ENCODE measurements around the gene CNOT6L. TPM values are rescaled to one million over a fixed set of nuclear protein-coding genes. Genes with fewer than 3 reads are reported as not detected.

Gene CNOT6L
- total and polyA plus RNA-seq, 2 of the 13 experiments (the other 11 are each of a cell fraction or from before 2014, with no cell fraction given): 7.9 to 13.5 TPM

DNA sequence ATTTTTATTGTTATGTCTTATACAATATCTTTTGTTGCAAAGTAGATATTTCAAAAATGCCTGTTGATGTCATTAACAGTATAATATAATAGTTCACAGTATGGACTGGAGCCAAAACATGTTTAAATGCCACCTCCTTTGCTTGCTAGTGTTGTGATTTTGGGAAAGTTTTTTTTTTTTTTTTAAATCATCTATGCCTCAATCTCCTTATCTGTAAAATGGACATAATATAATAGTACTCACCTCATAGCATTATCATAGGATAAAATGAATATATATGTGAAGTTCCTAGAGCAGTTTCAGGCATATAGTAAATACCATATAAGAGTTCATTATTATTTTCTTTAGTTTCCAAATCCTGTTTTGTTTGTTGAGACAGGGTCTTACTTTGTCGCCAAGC, 25.2 kb upstream of the CNOT6L start:
- H3K9ac ChIP-seq (ENCODE audit: insufficient read depth, low read depth, low read length): no peak overlapping the region
- H3K27ac ChIP-seq (ENCODE audit: extremely low read length, insufficient read depth, low read length): no peak overlapping the region
- H3K36me3 ChIP-seq (replicated peaks in 1 of 2; ENCODE audit: control insufficient read depth in 1 of 2, insufficient read depth in 2 of 2, low read length in 2 of 2): no peaks in the 10 kb centered on the region
- H3K4me3 ChIP-seq (replicated peaks in 1 of 3; ENCODE audit: insufficient read depth in 1 of 3, low read depth in 2 of 3, low read length in 3 of 3): no peak overlapping the region
- ChIA-PET POLR2A (no interaction called here), CTCF (ENCODE audit: low intra/inter-chr PET ratio, low total read pairs) (no interaction called here)
- no peaks in the 10 kb centered on the region for H3K4me1 ChIP-seq (ENCODE audit: insufficient read depth, low read length)
- in situ Hi-C loops (cut with HindIII; ENCODE audit: extremely low pct_ligation_motif_present, low pct_unique_long_range_greater_than_20kb) (no loop called here), intact Hi-C loops (cut with micrococcal nuclease; ENCODE audit: unreplicated experiment) (no loop called here)
- no TSS peak for BruUV-seq (replicated peaks)
- peaks cover 0 to 2% of the 10 kb centered on the region in 2 experiments; a peak in 1 of 5 replicates for H3K27me3 ChIP-seq (ENCODE audit: control insufficient read depth in 1 of 2, insufficient read depth in 2 of 2, low read length in 2 of 2)
- no peak for DNase-seq (ENCODE audit: low spot score)
- no peak for FAIRE-seq
- no peak for TF ChIP-seq ZNF496 (CRISPR knock-in tag; IDR thresholded peaks at IDR 0.05; ENCODE audit: insufficient replicate concordance)
- 95% methylated on average over 1 of the region's 1 CpG for WGBS (ENCODE audit: low lambda C conversion rate)
- H3K9me3 ChIP-seq (ENCODE audit: low read length): no peaks in the 10 kb centered on the region
- no peaks in the 10 kb centered on the region for H4K20me1 ChIP-seq (ENCODE audit: insufficient read depth, low read length)
- no peak for ATAC-seq
- no peak overlapping the region for H2AFZ ChIP-seq (ENCODE audit: low read length)
- no peak overlapping the region for H3K4me2 ChIP-seq (ENCODE audit: low read depth, low read length)
- no peaks in the 10 kb centered on the region for H3K79me2 ChIP-seq (ENCODE audit: insufficient read depth, low read length)

DNA sequence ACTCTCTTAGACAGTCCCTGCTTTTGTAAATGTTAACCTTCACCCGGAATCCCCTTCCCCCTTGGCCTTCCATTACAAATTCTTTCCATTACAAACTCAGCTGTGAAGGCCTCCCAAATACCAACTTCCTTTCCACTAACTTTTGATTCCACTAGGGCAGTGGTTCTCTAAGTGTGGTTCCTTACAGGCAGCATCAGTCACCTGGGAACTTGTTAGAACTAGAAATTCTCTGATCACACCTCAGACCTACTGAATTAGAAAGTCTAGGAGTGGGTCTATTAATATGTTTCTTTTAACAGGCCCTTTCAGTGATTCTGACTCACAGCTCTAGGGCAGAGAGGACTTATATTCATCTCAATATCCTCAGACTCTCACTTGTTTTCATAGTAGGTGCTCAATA, 24.5 kb upstream of the CNOT6L start:
- Histone ChIP-seq H4K20me1 (ENCODE audit: insufficient read depth, low read length) (no peaks in the 10 kb centered on the region), H2AFZ (ENCODE audit: low read length) (no peak overlapping the region), H3K4me2 (ENCODE audit: low read depth, low read length) (no peak overlapping the region), H3K9me3 (ENCODE audit: low read length) (no peaks in the 10 kb centered on the region), H3K9ac (ENCODE audit: insufficient read depth, low read depth, low read length) (no peak overlapping the region), H3K27me3 (ENCODE audit: control insufficient read depth in 1 of 2, insufficient read depth in 2 of 2, low read length in 2 of 2) (peaks cover 0 to 2% of the 10 kb centered on the region in 2 experiments; a peak in 1 of 5 replicates), H3K79me2 (ENCODE audit: insufficient read depth, low read length) (no peaks in the 10 kb centered on the region), H3K36me3 (replicated peaks in 1 of 2; ENCODE audit: control insufficient read depth in 1 of 2, insufficient read depth in 2 of 2, low read length in 2 of 2) (no peaks in the 10 kb centered on the region), H3K4me1 (ENCODE audit: insufficient read depth, low read length) (no peaks in the 10 kb centered on the region), H3K27ac (ENCODE audit: extremely low read length, insufficient read depth, low read length) (no peak overlapping the region), H3K4me3 (replicated peaks in 1 of 3; ENCODE audit: insufficient read depth in 1 of 3, low read depth in 2 of 3, low read length in 3 of 3) (no peak overlapping the region)
- intact Hi-C loops (cut with micrococcal nuclease; ENCODE audit: unreplicated experiment): no loop called here
- no peak for ATAC-seq
- in situ Hi-C loops (cut with HindIII; ENCODE audit: extremely low pct_ligation_motif_present, low pct_unique_long_range_greater_than_20kb): no loop called here
- ChIA-PET POLR2A (no interaction called here), CTCF (ENCODE audit: low intra/inter-chr PET ratio, low total read pairs) (no interaction called here)
- FAIRE-seq: no peak
- BruUV-seq (replicated peaks): no TSS peak
- no peak for TF ChIP-seq TAF15 (IDR thresholded peaks at IDR 0.05; ENCODE audit: low read depth, low read length, poor library complexity, severe bottlenecking)
- no peak for TF ChIP-seq SP1 (IDR thresholded peaks at IDR 0.05)
- no peak for TF ChIP-seq SP1 (CRISPR knock-in tag; IDR thresholded peaks at IDR 0.05)
- TF ChIP-seq, protein P1, sequence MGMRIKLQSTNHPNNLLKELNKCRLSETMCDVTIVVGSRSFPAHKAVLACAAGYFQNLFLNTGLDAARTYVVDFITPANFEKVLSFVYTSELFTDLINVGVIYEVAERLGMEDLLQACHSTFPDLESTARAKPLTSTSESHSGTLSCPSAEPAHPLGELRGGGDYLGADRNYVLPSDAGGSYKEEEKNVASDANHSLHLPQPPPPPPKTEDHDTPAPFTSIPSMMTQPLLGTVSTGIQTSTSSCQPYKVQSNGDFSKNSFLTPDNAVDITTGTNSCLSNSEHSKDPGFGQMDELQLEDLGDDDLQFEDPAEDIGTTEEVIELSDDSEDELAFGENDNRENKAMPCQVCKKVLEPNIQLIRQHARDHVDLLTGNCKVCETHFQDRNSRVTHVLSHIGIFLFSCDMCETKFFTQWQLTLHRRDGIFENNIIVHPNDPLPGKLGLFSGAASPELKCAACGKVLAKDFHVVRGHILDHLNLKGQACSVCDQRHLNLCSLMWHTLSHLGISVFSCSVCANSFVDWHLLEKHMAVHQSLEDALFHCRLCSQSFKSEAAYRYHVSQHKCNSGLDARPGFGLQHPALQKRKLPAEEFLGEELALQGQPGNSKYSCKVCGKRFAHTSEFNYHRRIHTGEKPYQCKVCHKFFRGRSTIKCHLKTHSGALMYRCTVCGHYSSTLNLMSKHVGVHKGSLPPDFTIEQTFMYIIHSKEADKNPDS (CRISPR knock-in tag; IDR thresholded peaks at IDR 0.05): no peak
- TF ChIP-seq ZNF746 (CRISPR knock-in tag; IDR thresholded peaks at IDR 0.05): no peak
- no peak for TF ChIP-seq ZNF274 (CRISPR knock-in tag; IDR thresholded peaks at IDR 0.05)
- TF ChIP-seq RFX5 (IDR thresholded peaks at IDR 0.05; ENCODE audit: low read depth, low read length): no peak
- no peak for TF ChIP-seq ZNF33B (CRISPR knock-in tag; IDR thresholded peaks at IDR 0.05)
- no peak for TF ChIP-seq CBX1 (IDR thresholded peaks at IDR 0.05; ENCODE audit: low read depth)
- TF ChIP-seq ZNF562 (CRISPR knock-in tag; IDR thresholded peaks at IDR 0.05; ENCODE audit: borderline replicate concordance): no peak
- TF ChIP-seq ZNF737 (CRISPR knock-in tag; IDR thresholded peaks at IDR 0.05; ENCODE audit: borderline replicate concordance): no peak
- TF ChIP-seq GATAD2A (CRISPR knock-in tag; IDR thresholded peaks at IDR 0.05): no peak
- TF ChIP-seq, protein P2, sequence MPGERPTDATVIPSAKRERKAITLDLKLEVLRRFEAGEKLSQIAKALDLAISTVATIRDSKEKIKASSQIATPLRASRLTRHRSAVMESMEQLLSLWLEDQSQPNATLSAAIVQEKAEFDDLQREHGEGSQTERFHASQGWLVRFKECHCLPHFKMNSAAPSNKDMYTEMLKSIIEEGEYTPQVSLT (CRISPR knock-in tag; IDR thresholded peaks at IDR 0.05; ENCODE audit: borderline replicate concordance, low read depth): no peak
- no peak for TF ChIP-seq SNAI1 (CRISPR knock-in tag; IDR thresholded peaks at IDR 0.05; ENCODE audit: borderline replicate concordance)
- TF ChIP-seq, protein P3, sequence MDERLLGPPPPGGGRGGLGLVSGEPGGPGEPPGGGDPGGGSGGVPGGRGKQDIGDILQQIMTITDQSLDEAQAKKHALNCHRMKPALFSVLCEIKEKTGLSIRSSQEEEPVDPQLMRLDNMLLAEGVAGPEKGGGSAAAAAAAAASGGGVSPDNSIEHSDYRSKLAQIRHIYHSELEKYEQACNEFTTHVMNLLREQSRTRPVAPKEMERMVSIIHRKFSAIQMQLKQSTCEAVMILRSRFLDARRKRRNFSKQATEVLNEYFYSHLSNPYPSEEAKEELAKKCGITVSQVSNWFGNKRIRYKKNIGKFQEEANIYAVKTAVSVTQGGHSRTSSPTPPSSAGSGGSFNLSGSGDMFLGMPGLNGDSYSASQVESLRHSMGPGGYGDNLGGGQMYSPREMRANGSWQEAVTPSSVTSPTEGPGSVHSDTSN (CRISPR knock-in tag; IDR thresholded peaks at IDR 0.05): no peak
- TF ChIP-seq HOXA9 (CRISPR knock-in tag; IDR thresholded peaks at IDR 0.05; ENCODE audit: borderline replicate concordance): no peak
- no peak for TF ChIP-seq ZSCAN12 (CRISPR knock-in tag; IDR thresholded peaks at IDR 0.05)
- DNase-seq (ENCODE audit: low spot score): no peak
- WGBS (ENCODE audit: low lambda C conversion rate): 4% methylated on average over 1 of the region's 1 CpG
